ENCODE data around the gene TRIM67. TPM values are rescaled to one million over a fixed set of nuclear protein-coding genes. Genes with fewer than 3 reads are reported as not detected.

The TRIM67 gene
- total RNA-seq, 1 experiment from 2014 or later, result not detected

- Histone ChIP-seq H3K9me3 (ENCODE audit: insufficient read depth, low read depth) (no peaks in the 10 kb centered on the region), H3K36me3 (ENCODE audit: low read depth) (no peaks in the 10 kb centered on the region), H3K79me2 (ENCODE audit: low read depth) (no peaks in the 10 kb centered on the region), H3K4me1 (replicated peaks; ENCODE audit: insufficient read depth) (no peaks in the 10 kb centered on the region; the same call in 1 of the 2 replicates), H4K20me1 (ENCODE audit: insufficient read depth) (no peaks in the 10 kb centered on the region), H3K27me3 (ENCODE audit: insufficient read depth, low read depth) (peaks cover 42% of the 10 kb centered on the region), H3K9me2 (ENCODE audit: insufficient read depth) (no peaks in the 10 kb centered on the region), H3K4me3 (no peak overlapping the region), H3F3A (ENCODE audit: insufficient read depth, low read depth) (no peaks in the 10 kb centered on the region), H3K27ac (no peak overlapping the region), H3K4me2 (no peak overlapping the region), H2AFZ (no peak overlapping the region)
- no TSS peak for BruUV-seq (replicated peaks)
- no peak for DNase-seq
- CTCF ChIA-PET, result no interaction called here
- TF ChIP-seq, protein P1, sequence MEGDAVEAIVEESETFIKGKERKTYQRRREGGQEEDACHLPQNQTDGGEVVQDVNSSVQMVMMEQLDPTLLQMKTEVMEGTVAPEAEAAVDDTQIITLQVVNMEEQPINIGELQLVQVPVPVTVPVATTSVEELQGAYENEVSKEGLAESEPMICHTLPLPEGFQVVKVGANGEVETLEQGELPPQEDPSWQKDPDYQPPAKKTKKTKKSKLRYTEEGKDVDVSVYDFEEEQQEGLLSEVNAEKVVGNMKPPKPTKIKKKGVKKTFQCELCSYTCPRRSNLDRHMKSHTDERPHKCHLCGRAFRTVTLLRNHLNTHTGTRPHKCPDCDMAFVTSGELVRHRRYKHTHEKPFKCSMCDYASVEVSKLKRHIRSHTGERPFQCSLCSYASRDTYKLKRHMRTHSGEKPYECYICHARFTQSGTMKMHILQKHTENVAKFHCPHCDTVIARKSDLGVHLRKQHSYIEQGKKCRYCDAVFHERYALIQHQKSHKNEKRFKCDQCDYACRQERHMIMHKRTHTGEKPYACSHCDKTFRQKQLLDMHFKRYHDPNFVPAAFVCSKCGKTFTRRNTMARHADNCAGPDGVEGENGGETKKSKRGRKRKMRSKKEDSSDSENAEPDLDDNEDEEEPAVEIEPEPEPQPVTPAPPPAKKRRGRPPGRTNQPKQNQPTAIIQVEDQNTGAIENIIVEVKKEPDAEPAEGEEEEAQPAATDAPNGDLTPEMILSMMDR (conservative IDR thresholded peaks at IDR 0.05), result no peak
- no peak for TF ChIP-seq EZH2 (IDR thresholded peaks at IDR 0.05; ENCODE audit: low read depth)
- POLR2A ChIA-PET (ENCODE audit: unreplicated experiment), result no interaction called here
- intact Hi-C loops (cut with micrococcal nuclease; ENCODE audit: unreplicated experiment), result no loop called here
Observed at GRCh38 chr1:231172411-231172810, 10.6 kb downstream of the TRIM67 start.

GRCh38 chr1:231176421-231176820 is 14.6 kb downstream of the TRIM67 start:
- CTCF ChIA-PET, result no interaction called here
- peaks cover 82% of the 10 kb centered on the region for H3K27me3 ChIP-seq (ENCODE audit: insufficient read depth, low read depth)
- TF ChIP-seq, protein P1 (conservative IDR thresholded peaks at IDR 0.05), result no peak
- no peak for TF ChIP-seq EZH2 (IDR thresholded peaks at IDR 0.05; ENCODE audit: low read depth)

GRCh38 chr1:231177226-231177625 is 15.4 kb downstream of the TRIM67 start:
- H3K27me3 ChIP-seq (ENCODE audit: insufficient read depth, low read depth), result peaks cover 90% of the 10 kb centered on the region
- no peak overlapping the region for H2AFZ ChIP-seq
- no peaks in the 10 kb centered on the region for H3K9me2 ChIP-seq (ENCODE audit: insufficient read depth)
- no peak overlapping the region for H3K4me3 ChIP-seq
- H3K36me3 ChIP-seq (ENCODE audit: low read depth), result no peaks in the 10 kb centered on the region
- H3F3A ChIP-seq (ENCODE audit: insufficient read depth, low read depth), result no peaks in the 10 kb centered on the region
- no peaks in the 10 kb centered on the region for H4K20me1 ChIP-seq (ENCODE audit: insufficient read depth)
- no peaks in the 10 kb centered on the region for H3K9me3 ChIP-seq (ENCODE audit: insufficient read depth, low read depth)
- BruUV-seq (replicated peaks), result no TSS peak
- ChIA-PET POLR2A (ENCODE audit: unreplicated experiment) (no interaction called here), CTCF (no interaction called here)
- intact Hi-C loops (cut with micrococcal nuclease; ENCODE audit: unreplicated experiment), result no loop called here
- H3K79me2 ChIP-seq (ENCODE audit: low read depth), result no peaks in the 10 kb centered on the region
- H3K4me1 ChIP-seq (replicated peaks; ENCODE audit: insufficient read depth), result no peaks in the 10 kb centered on the region; the same call in 1 of the 2 replicates
- H3K4me2 ChIP-seq, result no peak overlapping the region
- H3K27ac ChIP-seq, result no peak overlapping the region
- no peak for DNase-seq
- TF ChIP-seq, protein P1 (conservative IDR thresholded peaks at IDR 0.05), result no peak

More at GRCh38 chr1:231176421-231176820, 14.6 kb downstream of the TRIM67 start:
- Histone ChIP-seq H3K4me2 (no peak overlapping the region), H3F3A (ENCODE audit: insufficient read depth, low read depth) (no peaks in the 10 kb centered on the region), H3K9me2 (ENCODE audit: insufficient read depth) (no peaks in the 10 kb centered on the region), H3K4me1 (replicated peaks; ENCODE audit: insufficient read depth) (no peaks in the 10 kb centered on the region; the same call in 1 of the 2 replicates), H4K20me1 (ENCODE audit: insufficient read depth) (no peaks in the 10 kb centered on the region), H3K9me3 (ENCODE audit: insufficient read depth, low read depth) (no peaks in the 10 kb centered on the region), H3K79me2 (ENCODE audit: low read depth) (no peaks in the 10 kb centered on the region), H3K27ac (no peak overlapping the region), H3K4me3 (no peak overlapping the region), H3K36me3 (ENCODE audit: low read depth) (no peaks in the 10 kb centered on the region), H2AFZ (no peak overlapping the region)
- POLR2A ChIA-PET (ENCODE audit: unreplicated experiment), result no interaction called here
- BruUV-seq (replicated peaks), result no TSS peak
- intact Hi-C loops (cut with micrococcal nuclease; ENCODE audit: unreplicated experiment), result no loop called here
- no peak for DNase-seq
